Amygdala (tissue), 56 donors: ENCODE data around the gene POP4.

ENCODE experiments used
- DNase-seq, 56 donors: peaks; one replicate each; lab custom pipeline; 2025; lab: John Stamatoyannopoulos, UW

POP4 gene

DNA sequence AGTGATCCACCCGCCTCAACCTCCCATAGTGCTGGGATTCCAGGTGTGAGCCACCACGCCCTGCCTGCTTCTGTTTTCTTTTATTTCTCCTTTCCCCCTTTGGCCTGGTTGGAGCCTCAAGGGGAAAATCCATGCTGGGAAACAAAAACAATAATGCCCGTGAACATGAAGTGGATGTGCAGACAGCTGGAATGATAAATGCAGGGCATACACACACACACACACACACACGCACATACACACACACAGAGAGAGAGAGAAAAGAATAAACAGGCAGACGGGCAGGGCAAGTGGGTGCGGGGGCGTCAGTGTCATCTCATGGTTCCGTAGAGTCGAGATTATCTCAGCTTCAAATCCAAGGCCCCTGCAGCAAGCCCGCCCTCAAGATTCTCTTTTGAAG, 54.8 kb downstream of the POP4 start:
- DNase-seq, result peak in 1 of 56 donors; percentile 14

DNA sequence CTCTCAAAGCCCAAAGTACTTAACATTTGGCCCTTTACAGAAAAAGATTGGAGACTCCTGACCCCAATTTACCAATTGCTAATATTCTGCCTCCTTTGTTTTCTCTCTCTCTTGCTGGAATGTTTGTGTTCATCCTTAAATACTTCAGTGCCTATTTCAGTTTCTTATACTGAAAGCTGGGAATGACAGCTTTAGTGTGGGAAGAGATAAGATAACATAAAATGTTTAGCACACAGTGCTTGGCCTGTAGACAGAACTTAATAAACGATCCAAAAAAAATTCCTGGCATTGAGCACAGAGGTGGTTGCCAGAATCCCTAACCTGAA, 56.2 kb downstream of the POP4 start:
- no peak for DNase-seq

DNA sequence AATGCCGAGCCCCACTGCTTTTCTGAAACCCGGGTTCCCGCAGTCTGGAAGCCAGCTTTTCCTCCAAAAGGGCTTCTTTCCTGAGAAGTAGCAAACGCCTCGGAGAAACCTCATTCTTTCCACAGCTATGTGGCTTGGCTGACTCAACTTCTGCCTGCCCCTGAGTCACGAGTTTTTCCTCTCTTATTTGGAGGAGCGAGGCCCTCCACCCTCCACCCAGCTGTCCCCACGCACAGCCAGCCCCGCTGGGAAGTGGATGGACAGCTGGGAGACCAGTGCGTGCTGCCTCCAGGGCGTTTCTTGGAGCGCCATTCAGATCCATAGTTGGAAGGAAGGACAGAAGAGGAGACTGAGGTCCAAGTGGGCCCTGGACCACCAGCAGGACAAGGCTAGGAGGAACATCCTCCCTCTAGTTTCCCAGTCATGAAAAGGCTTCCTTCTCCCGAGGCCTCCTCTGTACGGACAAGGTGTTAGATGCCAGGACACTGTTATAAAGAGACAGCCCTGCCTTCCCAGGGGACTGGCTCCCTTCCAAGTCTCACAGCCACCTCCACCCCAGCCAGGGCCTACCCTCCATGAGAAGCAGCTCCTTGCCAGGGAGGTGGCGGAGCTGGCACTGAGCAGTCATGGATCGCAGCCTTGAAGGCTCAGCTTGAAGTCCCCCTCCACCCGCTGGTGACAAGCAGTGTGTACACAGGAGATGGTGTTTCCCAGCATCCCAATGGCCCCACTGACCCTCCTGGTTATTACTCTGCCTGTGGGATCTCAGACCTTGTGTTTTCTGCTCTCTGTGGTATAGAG, 56.7 kb downstream of the POP4 start:
- DNase-seq, result peak in 8 of 56 donors; percentile 16 to 47 (median 32)

DNA sequence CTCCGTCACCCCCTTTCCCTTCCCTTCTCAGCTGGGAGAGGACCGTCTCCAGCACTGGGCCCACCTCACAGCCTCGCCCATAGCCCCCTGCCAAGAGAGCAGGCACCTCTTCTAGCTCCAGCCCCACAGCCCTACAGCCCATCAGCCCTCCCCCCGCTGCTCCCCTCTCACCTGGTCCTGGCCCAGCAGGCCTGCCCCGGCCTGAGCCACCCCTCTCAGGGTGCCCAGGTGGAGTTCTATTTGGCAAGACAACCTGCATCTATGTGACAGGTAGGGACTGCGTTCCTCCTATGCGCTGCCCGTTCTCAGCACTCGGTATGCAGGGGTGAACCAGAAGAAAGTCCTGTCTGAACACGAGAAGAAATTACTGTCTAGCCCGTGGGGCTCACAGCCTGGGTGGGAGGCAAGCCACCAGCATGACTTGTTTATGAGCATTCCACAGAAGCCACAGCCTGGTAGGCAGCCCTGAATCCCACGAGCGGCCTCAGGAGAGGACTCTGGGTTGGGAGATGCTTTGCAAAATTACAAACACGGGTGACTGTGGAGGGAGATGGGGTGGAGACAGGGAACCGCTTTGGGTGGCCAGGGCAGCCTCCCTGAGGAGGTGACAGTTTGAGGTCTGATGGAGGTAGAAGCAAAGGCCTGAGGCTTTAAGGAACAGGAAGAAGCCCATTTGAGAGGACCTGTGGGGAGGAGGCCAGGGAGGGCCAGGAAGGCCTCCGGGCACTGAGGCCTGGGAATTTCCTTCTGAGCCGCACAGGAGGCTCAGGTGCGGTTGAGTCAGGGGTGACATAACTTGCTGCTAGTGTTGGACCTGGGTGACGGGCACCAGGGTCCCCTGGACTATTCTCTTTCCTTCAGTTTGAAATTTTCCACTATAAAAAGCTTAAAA, 58.0 kb downstream of the POP4 start:
- DNase-seq, result no peak

DNA sequence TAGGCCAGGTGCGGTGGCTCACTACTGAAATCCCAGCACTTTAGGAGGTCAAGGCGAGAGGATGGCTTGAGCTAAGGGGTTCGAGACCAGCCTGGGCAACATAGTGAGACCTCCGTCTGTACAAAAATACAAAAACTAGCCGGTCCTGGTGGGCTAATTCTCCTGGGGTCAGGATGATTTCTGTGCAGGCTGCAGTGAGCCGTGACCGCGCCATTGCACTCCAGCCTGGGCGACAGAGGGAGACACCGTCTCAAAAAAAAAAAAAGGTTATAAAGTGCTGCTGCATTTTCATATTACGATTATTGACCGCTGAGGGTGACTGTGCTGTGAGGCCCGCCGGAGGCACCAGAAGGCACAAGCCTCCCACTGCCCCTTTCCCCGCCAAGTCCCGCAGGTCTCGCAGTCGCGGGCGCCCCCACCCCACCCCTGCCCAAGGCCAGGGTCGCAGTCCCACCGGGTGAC, 58.7 kb downstream of the POP4 start:
- no peak for DNase-seq

DNA sequence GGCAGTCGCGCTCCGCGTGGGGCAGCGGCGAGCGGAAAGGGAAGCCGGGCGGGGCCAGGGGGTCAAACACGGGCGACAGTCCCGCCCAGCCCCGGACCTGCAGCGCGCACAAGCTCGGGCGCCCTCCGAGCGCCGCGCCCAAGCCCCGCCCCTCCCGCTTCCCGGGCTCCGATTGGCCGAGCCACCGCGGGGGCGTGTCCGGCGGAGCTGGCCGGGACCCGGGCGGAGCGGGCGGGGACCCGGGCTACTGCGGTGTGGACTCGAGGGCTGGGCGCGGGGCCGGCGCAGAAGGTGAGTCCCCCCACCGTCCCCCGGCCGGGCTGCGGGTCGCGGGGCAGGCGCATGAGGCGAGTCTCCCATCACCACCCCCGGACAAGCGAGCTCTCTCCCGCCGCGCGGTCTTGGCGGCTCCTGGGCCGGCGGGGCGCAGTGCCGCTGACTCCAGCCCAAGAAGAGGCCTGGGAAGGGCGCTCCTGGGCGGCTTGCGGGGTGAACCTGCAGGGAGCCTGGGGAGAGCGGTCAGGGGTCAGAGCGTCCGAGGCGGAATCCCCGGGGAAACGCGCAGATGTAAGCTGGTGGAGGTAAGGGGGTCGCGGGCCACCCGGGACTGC, 59.2 kb downstream of the POP4 start, which contains the start of gene PLEKHF1:
Gene PLEKHF1 (plus strand): TSS at position 247 of the 611 bp plus-strand sequence. CDS start 8,379 bp downstream, outside the sequence.
- DNase-seq, result peak in 53 of 56 donors; percentile 35 to 92 (median 79)

DNA sequence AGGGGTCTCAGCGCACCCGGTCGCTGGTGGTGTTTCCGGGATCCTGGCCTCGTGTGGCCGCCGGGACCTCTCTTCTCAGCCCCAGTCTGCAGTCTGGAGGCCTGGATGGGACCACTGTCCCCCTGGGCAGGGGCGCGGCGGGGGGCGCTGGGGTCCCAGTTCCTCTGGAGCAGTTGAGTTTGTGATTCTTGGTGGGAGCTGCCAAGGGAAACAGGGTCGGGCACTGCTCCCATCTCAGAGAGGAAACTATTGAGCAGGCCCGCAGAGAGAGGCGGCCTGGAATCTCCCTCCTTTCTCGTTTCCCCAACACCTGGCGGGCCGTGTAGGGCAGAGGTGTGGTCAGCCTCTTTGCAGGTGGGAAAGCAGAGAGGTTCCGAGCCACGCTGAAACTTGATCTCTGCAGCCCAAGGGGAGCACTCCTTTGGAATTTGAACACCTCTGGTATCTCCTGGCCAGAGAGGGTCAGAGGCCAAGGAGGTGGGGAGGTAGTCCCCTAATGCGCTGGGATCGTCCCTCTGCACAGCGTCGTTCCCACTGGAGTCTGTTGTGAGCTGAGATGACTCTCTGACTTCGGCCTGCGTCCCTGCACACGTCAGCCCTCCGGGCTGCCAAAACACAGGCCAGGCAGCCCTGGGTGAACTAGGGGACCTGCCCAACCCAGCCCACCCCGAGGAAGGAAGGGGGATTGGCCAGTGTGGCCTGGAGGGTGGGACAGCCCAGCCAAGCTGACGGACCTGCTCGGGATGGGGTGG, 59.9 kb downstream of the POP4 start:
- DNase-seq, result peak in 2 of 56 donors; percentile 21 to 43
